Muscle of back (tissue), 13 donors: ENCODE measurements around the gene IL23A. TPM values are rescaled to one million over a fixed set of nuclear protein-coding genes. Genes with fewer than 3 reads are reported as not detected.
"Not testable (repeated sequence)": the region's sequence is repeated elsewhere in the genome, so short reads cannot be mapped to it uniquely, and the experiment has no call there.

ENCODE experiments used
- DNase-seq, 3 donors: peaks; one replicate each; pipeline versions ENCODE4 v3.0.0 to v3.0.0-alpha.2; 2013
- long read RNA-seq, 9 donors: transcript quantifications; one replicate each; lab custom pipeline, GENCODE V29; 2026
- polyA plus RNA-seq, 10 donors: library from polyadenylated mRNA; unstranded; fragments of 120-200 nt; gene quantifications; one replicate each; pipeline ENCODE4 v1.2.1, GENCODE V29; 2013; ENCODE audit not compliant: insufficient read length in 10 of 10

Gene IL23A, protein sequence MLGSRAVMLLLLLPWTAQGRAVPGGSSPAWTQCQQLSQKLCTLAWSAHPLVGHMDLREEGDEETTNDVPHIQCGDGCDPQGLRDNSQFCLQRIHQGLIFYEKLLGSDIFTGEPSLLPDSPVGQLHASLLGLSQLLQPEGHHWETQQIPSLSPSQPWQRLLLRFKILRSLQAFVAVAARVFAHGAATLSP
- under 1 TPM in 9 of 10 donors, not detected in 1; 0.19 to 0.90 (median 0.61) TPM for polyA plus RNA-seq
- long read RNA-seq, donor 1 = 0 reads
- long read RNA-seq, donor 2 = 0 reads
- long read RNA-seq, donor 3 = 0 reads
- long read RNA-seq, donor 4 = 0 reads
- long read RNA-seq, donor 5 = 0 reads
- long read RNA-seq, donor 6 = 0 reads
- long read RNA-seq, donor 7, partial matches to known transcripts = 0 of 1 reads
- long read RNA-seq, donor 7, other reads (novel, unspliced or antisense) = 0 of 1 reads
- long read RNA-seq, donor 8 = 0 reads
- long read RNA-seq, donor 9 = 0 reads

DNA sequence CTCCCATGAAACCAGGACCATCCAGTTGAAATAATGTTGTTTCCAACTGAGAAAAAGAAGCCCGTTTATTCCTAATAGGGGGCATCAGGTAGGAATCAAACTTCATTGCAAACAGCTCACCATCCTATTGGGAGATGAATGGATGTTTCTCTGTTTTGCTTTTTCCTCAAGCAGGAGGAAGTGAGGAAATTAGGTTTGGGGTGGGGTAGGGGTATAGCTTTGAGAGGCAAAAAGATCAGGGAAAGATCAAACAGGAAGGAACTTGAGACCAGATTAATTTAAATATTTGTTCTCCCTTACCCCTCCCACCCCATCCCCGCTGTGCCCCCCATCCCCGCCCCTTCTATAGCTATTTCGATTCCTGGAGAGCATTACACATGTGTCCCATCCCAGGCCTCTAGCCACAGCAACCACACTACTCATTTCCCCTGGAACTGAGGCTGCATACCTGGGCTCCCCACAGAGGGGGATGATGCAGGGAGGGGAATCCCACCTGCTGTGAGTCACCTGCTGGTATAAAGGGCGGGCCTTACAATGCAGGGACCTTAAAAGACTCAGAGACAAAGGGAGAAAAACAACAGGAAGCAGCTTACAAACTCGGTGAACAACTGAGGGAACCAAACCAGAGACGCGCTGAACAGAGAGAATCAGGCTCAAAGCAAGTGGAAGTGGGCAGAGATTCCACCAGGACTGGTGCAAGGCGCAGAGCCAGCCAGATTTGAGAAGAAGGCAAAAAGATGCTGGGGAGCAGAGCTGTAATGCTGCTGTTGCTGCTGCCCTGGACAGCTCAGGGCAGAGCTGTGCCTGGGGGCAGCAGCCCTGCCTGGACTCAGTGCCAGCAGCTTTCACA is at the start of gene IL23A:
IL23A (plus strand) TSS at position 577 of the 850 bp plus-strand sequence; CDS start at position 738, 161 bp downstream.
- no peak for DNase-seq

- DNase-seq = no peak
Measured at GRCh38 chr12:56293795-56294194, 44.9 kb upstream of the IL23A start.

- DNase-seq = no peak
Measured at GRCh38 chr12:56296295-56296694, 42.4 kb upstream of the IL23A start.

DNA sequence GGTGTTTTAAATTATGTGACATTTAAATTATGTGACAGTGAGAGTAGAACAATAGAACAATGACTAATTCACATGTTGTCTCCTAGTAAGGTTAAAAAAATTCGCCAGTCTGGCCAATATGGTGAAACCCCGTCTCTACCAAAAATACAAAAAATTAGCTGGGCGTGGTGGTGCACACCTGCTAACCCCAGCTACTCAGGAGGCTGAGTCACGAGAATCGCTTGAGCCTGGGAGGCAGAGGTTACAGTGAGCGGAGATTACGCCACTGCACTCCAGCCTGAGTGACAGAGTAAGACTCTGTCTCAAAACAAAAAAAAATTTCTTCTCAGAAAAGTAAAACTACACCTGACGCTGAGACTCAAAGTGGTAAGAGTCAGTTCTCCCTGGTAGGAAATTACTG is 41.3 kb upstream of the IL23A start:
- DNase-seq = no peak

DNA sequence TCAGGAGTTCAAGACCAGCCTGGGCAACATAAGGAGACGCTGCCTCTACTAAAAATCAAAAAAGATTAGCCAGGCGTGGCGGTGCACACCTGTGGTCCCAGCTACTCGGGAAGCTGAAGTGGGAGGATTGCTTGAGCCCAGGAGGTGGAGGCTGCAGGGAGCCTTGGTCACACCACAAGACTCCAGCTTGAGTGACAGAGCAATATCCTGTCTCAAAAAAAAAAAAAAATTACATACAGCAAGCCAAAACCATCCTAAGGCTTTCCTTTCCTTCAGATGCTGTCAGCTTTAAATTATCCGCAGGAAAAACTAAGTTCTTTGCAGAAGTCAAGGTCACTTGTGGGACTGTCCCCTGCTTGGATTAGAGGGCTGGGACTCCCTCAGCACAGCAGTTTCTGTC is 39.9 kb upstream of the IL23A start:
- no peak for DNase-seq

DNA sequence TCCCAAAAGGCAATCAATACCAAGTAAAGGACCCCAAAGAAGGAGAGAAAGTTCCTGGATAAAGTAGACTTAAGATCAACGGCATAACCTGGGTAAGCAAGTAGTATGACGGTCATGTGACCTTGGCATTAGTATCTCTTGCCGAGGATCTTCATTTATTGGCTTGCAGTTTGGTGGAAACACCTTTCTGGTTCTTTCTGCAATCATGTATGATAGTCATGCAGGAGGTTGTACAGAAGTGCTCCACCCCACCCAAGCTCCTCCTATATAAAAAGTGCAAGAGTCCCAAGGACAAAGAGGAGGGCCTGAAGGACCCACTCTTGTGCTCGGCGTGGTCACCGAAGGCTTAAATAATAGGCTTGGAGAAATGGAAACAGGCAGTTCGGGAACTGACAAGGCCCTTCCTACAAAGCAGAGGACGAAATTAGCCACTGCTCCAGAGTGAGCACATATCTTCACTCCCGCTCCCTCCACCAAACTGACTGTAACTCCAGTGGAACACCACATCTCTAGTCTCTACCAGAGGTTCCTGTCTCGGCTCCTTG is 39.3 kb upstream of the IL23A start:
- DNase-seq = no peak

DNA sequence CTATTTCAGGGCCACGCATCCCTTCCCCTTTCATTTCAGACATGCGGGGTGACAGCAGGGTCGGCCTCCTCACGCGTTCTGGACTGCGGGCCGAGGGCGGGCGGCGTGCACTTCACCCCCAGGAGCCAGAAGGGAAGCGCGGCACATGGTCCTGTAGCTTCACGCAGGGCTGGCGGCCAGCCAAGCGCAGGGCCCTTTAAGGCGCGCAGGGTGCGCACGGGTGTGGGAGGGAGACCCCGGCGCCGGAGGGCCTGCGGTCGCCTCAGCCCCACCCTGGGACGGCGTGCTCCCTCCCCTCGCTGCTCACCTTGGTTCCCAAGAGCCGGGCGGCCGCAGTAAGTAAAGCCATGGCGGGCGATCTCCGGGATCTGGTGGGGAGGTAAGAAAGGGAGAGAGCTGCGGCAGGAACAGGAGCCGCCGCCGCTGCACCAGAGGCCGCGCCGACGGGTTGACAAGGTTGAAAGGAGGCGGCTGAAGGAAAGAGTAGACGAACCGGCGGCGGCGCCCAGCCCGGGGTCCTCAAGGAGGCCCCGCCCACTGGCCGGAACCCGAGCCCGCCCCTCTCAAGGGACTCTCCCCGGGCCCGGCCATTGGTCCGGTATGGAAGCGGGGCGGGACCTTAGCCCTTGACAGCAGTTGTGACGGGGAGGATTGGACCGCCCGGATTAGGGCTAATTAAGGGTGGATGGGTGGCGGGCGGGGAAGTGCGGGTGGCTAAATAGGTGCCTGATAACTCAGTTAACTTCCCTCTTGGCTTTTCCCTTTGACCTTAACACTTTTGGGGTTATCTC is 38.6 kb upstream of the IL23A start, which contains the start of gene CS:
CS (minus strand) TSS at position 478 of the 791 bp plus-strand sequence; CDS start at position 349, 129 bp downstream.
- peak; percentile 97 to 99 (median 98) for DNase-seq

GRCh38 chr12:56300644-56301464 is 37.8 kb upstream of the IL23A start:
- no peak for DNase-seq

GRCh38 chr12:56304276-56304675 is 34.4 kb upstream of the IL23A start:
- no peak for DNase-seq

DNA sequence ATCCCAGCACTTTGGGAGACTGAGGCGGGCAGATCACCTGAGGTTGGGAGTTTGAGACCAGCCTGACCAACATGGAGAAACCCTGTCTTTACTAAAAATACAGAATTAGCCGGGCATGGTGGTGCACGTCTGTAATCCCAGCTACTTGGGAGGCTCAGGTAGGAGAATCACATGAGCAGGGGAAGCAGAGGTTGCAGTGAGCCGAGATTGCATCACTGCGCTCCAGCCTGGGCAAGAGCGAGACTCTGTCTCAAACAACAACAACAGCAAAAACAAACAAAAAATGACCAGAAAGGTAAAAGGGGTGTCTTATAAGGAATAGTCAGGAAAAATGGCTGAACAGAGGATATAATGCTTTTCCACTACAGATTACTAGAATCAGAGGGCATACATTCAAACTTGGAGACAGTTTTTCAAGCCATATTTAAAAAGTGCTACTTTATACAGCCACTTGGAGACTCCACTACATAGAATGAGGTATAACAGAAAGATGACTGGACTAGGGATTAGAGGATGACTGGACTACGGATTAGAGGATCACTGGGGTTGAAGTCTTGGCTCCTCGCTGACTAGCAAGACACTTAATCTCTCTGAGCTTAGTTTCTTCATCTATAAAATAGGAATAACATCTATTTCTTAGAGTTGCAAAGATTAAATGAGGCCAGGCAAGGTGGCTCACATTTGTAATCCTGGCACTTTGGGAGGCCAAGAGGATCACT is 33.7 kb upstream of the IL23A start:
- DNase-seq = no peak

DNA sequence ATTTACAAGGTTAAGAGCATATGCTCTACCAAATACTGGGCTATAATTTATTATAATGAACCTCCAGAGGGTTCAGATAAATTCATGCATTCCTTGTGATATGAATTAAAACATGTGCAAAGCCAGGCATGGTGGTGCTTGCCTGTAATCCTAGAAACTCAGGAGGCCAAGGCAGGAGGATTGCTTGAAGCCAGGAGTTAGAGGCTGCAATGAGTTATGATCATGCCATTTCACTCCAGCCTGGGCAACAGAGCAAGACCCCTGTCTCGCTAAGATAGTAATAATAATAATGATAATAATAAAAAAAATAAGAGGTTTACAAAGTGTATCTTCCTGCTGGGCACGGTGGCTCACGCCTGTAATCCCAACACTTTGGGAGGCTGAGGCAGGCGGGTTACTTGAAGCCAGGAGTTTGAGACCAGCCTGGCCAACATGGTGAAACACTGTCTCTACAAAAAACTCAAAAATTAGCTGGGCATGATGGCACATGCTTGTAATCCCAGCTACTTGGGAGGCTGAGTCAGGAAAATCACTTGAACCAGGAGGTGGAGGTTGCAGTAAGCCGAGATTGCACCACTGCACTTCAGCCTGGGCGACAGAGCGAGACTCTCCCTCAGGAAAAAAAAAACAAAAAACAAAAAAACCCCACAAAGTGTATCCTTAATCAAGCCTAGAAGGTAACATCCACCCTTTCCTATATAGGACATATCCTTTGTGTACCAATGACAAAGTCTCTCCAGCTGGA is 31.3 kb upstream of the IL23A start:
- DNase-seq = no peak

DNA sequence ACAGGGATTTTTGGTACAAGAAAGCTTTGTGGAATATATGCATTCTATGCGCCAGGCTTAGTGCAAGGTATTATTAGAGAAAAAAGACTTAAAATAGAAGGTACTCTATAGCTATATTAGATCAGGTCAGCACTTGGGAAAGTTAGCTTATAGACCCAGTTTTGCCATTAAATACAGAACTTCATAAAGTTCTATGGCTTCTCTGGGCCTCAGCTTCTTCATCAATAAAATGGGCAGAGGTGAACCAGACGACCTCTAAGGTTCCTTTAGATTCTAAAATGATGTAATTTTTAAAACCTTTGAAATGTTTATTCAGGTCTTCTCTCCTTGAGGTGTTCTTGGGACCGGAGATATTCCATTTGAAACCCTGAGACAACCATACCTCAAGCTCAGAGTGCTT is 30.0 kb upstream of the IL23A start:
- no peak for DNase-seq

DNA sequence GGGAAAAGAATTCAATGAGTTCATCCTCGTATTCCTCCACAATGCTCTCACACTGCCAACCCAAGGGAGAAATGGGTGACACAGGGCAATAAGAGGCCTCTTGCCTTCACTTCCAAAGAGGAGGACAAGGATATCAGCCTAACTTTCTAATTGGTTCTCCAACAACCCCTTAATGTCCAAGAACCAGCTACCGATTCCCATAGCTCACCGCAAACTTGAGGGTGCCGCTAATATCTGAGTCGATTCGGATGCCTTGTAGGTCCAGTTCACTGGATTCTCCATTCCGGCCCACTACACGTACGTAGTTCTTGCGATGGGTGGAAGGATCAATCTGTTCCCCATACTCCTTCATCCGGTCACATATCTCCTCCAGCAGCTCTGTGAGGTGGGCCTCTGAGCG is 27.7 kb upstream of the IL23A start:
- DNase-seq = no peak

DNA sequence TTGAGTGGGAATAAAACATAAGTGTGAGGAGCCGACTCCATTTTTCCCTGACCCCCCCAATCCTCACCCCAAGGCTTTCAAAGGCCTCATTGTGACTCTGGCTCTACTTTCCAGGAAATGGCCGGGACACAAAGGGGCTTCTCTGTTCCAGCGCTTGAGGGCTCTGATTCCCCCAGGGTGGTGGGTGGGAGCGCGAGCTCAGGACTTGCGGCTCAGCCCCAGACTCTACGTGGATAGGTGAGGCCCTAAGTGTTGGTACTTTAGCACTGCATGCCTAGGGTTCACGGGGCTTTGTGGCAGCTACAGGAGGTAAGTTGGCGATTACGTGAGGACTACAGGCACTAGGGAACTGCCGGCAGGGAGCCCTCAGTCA is 23.4 kb upstream of the IL23A start:
- no peak for DNase-seq

DNA sequence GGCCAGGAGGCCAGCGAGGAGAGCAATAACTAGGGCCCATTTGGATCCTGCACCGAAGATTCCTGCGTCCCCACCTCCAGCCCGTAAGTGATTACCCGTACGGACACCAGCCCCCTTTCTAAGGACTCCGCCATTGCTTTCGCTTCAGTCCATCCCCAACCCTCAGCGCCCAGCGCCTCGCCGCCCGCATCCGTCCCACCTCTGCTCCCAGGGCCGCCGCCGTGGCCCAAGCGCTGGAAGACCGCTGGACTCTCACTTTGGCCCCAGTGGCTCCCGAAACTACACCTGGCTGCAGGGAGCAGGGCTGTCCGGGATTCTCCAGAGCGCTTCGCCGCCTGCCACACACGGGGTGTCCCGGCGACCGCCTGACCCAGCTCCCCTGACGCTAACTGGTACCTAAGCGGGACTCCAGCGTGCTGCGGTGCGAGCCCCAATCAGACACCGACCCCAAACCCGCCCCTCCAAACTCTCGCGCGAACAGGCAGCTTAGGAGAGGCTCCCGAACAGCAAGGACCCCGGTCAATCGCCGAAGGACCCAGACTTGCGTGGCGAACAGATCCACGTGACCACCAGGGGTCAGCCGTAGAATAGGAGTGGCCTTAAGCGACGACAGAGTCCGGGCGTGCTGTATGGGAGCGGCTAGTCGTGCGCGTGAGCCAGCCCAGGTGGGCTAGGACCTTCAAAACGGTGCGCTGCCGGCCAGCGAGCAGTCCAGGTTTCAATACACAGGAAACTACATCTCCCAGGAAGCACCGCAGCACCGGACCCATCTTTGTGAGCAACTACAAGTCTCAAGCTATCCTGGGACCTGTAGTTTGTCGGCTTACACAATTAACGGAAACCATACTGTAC is 22.8 kb upstream of the IL23A start, which contains the start of gene CNPY2:
CNPY2 (minus strand) TSS at position 367 of the 852 bp plus-strand sequence. CDS start 771 bp downstream, outside the sequence.
- DNase-seq = peak; percentile 95 to 99 (median 96)

GRCh38 chr12:56317675-56318074 is 21.0 kb upstream of the IL23A start:
- DNase-seq = no peak

DNA sequence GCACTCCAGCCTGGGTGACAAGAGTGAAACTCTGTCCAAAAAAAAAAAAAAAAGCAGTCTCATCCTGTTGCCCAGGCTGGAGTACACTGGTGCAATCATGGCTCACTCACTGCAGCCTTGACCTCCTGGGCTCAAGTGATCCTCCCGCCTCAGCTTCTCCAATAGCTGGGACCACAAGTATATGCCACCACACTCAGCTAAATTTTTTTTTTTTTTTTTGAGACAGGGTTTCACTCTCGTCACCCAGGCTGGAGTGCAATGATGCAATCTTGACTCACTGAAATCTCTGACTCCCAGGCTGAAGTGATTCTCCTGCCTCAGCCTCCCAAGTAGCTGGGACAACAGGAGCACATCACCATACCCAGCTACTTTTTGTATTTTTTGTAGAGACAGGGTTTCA is 17.7 kb upstream of the IL23A start:
- no peak for DNase-seq

GRCh38 chr12:56321610-56322009 is 17.1 kb upstream of the IL23A start:
- DNase-seq = not testable (repeated sequence)
